CD14-positive monocyte (primary cell): Measurements from ENCODE around the gene NFU1. TPM values are rescaled to one million over a fixed set of nuclear protein-coding genes. Genes with fewer than 3 reads are reported as not detected.

Experiments
- DNase-seq, 3 donors: peaks; one replicate each; pipeline ENCODE4 v3.0.0-alpha.2; 2011 to 2022
- H2AFZ ChIP-seq: 2 replicates; pipeline ENCODE4 v1.6.0; 2012; ENCODE audit warnings: mild to moderate bottlenecking, low read depth, low read length, inconsistent platforms; ENCODE audit not compliant: insufficient read depth, poor library complexity, severe bottlenecking
- H3K27ac ChIP-seq, 2 donors: 1 replicate in 1 of 2; 2 replicates in 1 of 2; pipeline ENCODE4 v1.5.1; 2012 to 2013; ENCODE audit warnings: low read length in 2 of 2, control low read depth in 1 of 2, inconsistent platforms in 1 of 2, low read depth in 1 of 2, mild to moderate bottlenecking in 1 of 2
- H3K27me3 ChIP-seq, 2 donors: one replicate each; pipeline versions ENCODE4 v1.6.0 to v1.6.1; 2011 to 2013; ENCODE audit warnings: low read length in 2 of 2; ENCODE audit not compliant: control insufficient read depth in 2 of 2, insufficient read depth in 2 of 2
- H3K36me3 ChIP-seq, 2 donors: replicated peaks in 1 of 2; 1 replicate in 1 of 2; 2 replicates in 1 of 2; pipeline versions ENCODE4 v1.5.1 to v1.6.1; 2012 to 2013; ENCODE audit warnings: low read length in 2 of 2, control low read depth in 1 of 2, inconsistent platforms in 1 of 2, mild to moderate bottlenecking in 1 of 2; ENCODE audit not compliant: insufficient read depth in 2 of 2, control insufficient read depth in 1 of 2
- H3K4me1 ChIP-seq, 2 donors: 1 replicate in 1 of 2; 2 replicates in 1 of 2; pipeline versions ENCODE4 v1.5.1 to v1.6.1; 2012 to 2013; ENCODE audit warnings: low read length in 2 of 2, control low read depth in 1 of 2, inconsistent platforms in 1 of 2, mild to moderate bottlenecking in 1 of 2, moderate library complexity in 1 of 2; ENCODE audit not compliant: insufficient read depth in 2 of 2, control insufficient read depth in 1 of 2
- H3K4me2 ChIP-seq: replicated peaks from 2 replicates; pipeline ENCODE3; 2012; ENCODE audit warnings: low read length, moderate library complexity, mild to moderate bottlenecking; ENCODE audit not compliant: poor library complexity, severe bottlenecking; ENCODE audit errors: extremely low read depth
- H3K4me3 ChIP-seq, 3 experiments: fragments of 200-600 bp in 1 of 3; sonication (generic) in 1 of 3; replicated peaks in 1 of 3; 1 replicate in 2 of 3; 2 replicates in 1 of 3; pipeline ENCODE4 v1.5.1; 2011 to 2013; ENCODE audit warnings: low read length in 3 of 3, mild to moderate bottlenecking in 3 of 3, control low read depth in 2 of 3, low read depth in 2 of 3, inconsistent platforms in 1 of 3, moderate library complexity in 1 of 3
- H3K79me2 ChIP-seq: 2 replicates; pipeline ENCODE4 v1.6.0; 2012; ENCODE audit warnings: mild to moderate bottlenecking, control low read depth, inconsistent platforms, low read length, moderate library complexity; ENCODE audit not compliant: insufficient read depth
- H3K9ac ChIP-seq: 2 replicates; pipeline ENCODE4 v1.6.0; 2017; ENCODE audit warnings: low read length, mild to moderate bottlenecking; ENCODE audit not compliant: insufficient read depth, poor library complexity, severe bottlenecking
- H3K9me3 ChIP-seq, 2 donors: replicated peaks in 1 of 2; 1 replicate in 1 of 2; 2 replicates in 1 of 2; pipeline versions ENCODE4 v1.5.1 to v1.6.1; 2012 to 2013; ENCODE audit warnings: low read length in 2 of 2, control low read depth in 1 of 2; ENCODE audit not compliant: control insufficient read depth in 1 of 2, insufficient read depth in 1 of 2
- H4K20me1 ChIP-seq: 2 replicates; pipeline ENCODE4 v1.6.0; 2012; ENCODE audit warnings: mild to moderate bottlenecking, low read length, control low read depth, moderate library complexity; ENCODE audit not compliant: insufficient read depth
- H3K27ac Mint-ChIP-seq, 7 donors: one replicate each; pipeline ENCODE4 v1.8.0; 2020; ENCODE audit warnings: mild to moderate bottlenecking in 7 of 7, mixed read lengths in 7 of 7, moderate library complexity in 6 of 7, inconsistent platforms in 2 of 7
- H3K27me3 Mint-ChIP-seq, 3 donors: one replicate each; pipeline ENCODE4 v1.8.0; 2021 to 2022; ENCODE audit warnings: low read depth in 3 of 3, mild to moderate bottlenecking in 3 of 3, mixed read lengths in 3 of 3, moderate library complexity in 3 of 3, inconsistent platforms in 1 of 3
- H3K36me3 Mint-ChIP-seq, 2 donors: one replicate each; pipeline ENCODE4 v1.8.0; 2020; ENCODE audit warnings: mixed read lengths in 2 of 2, inconsistent platforms in 1 of 2, mild to moderate bottlenecking in 1 of 2
- H3K4me1 Mint-ChIP-seq: one replicate; pipeline ENCODE4 v1.8.0; 2020; ENCODE audit warnings: mild to moderate bottlenecking, mixed read lengths
- H3K4me3 Mint-ChIP-seq, 2 donors: one replicate each; pipeline ENCODE4 v1.8.0; 2020; ENCODE audit warnings: mild to moderate bottlenecking in 2 of 2, mixed read lengths in 2 of 2, moderate library complexity in 1 of 2
- H3K9me3 Mint-ChIP-seq, 7 donors: one replicate each; pipeline ENCODE4 v1.8.0; 2020 to 2022; ENCODE audit warnings: mixed read lengths in 7 of 7, mild to moderate bottlenecking in 6 of 7, moderate library complexity in 6 of 7, inconsistent platforms in 2 of 7
- WGBS: methylation state at CpG from one replicate; pipeline ENCODE4 v1.1.5; 2013; ENCODE audit warnings: missing lambda C conversion rate; ENCODE audit not compliant: insufficient coverage; 5-methylcytosine and 5-hydroxymethylcytosine counted together
- intact Hi-C, 2 donors: fragments of 100-400 bp; cut with micrococcal nuclease; formaldehyde crosslinking; loops; one replicate each; pipeline versions ENCODE4 v1.15.0 to v1.15.1; 2023
- polyA plus RNA-seq, 3 donors: library from polyadenylated mRNA; depleted of rRNA in 1 of 3; unstranded in 2 of 3; stranded (reverse) in 1 of 3; fragments of 300-500 nt in 2 of 3; fragments of >200 nt in 1 of 3; fragmentation: Illumina TruSeq in 2 of 3; gene quantifications; 1 replicate in 2 of 3; 2 replicates in 1 of 3; pipeline ENCODE4 v1.2.3, GENCODE V29; 2012 to 2021
- TF ChIP-seq, protein P1 (sequence below): fragments of 200-600 bp; IDR thresholded peaks from one replicate; pipeline ENCODE4 v1.8.0; 2022; ENCODE audit warnings: antibody characterized with exemption, mild to moderate bottlenecking

The NFU1 gene
- polyA plus RNA-seq, 3 donors, result 10.5 to 56.1 (median 43.0) TPM

DNA sequence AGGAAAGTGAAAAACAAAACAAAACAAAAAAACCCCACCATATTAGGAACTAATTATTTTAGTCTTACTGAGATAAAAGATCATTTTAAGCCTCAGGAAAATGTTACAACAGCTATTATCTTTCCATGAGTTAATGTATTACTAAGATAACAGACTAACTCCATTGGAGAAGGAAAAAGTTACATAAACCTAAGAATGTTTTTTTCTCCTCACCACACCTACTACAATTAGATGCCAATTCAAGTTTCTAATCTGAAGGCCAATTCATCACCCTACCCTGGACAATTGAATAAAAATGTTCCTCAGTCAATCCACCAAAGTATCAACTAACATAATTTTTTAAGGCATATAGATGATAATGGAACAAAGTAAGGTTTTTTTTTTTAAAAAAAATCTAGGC, 40.0 kb downstream of the NFU1 start:
- peaks cover 2% of the 10 kb centered on the region for H3K4me1 Mint-ChIP-seq
- peaks cover 55 to 69% of the 10 kb centered on the region in 2 donors for H3K36me3 Mint-ChIP-seq
- no peak overlapping the region for H3K27ac ChIP-seq
- H3K9me3 Mint-ChIP-seq, result no peaks in the 10 kb centered on the region
- H3K4me2 ChIP-seq, result no peak overlapping the region
- H3K27me3 Mint-ChIP-seq, result peaks cover 0 to 1% (median 0%) of the 10 kb centered on the region in 3 donors
- no peaks in the 10 kb centered on the region for H3K4me1 ChIP-seq
- no peak for DNase-seq
- no peak overlapping the region for H3K4me3 ChIP-seq
- no peak overlapping the region for H3K4me3 Mint-ChIP-seq
- H3K9me3 ChIP-seq, result no peaks in the 10 kb centered on the region
- H2AFZ ChIP-seq, result no peak overlapping the region
- no peaks in the 10 kb centered on the region for H3K79me2 ChIP-seq
- TF ChIP-seq, protein P1, sequence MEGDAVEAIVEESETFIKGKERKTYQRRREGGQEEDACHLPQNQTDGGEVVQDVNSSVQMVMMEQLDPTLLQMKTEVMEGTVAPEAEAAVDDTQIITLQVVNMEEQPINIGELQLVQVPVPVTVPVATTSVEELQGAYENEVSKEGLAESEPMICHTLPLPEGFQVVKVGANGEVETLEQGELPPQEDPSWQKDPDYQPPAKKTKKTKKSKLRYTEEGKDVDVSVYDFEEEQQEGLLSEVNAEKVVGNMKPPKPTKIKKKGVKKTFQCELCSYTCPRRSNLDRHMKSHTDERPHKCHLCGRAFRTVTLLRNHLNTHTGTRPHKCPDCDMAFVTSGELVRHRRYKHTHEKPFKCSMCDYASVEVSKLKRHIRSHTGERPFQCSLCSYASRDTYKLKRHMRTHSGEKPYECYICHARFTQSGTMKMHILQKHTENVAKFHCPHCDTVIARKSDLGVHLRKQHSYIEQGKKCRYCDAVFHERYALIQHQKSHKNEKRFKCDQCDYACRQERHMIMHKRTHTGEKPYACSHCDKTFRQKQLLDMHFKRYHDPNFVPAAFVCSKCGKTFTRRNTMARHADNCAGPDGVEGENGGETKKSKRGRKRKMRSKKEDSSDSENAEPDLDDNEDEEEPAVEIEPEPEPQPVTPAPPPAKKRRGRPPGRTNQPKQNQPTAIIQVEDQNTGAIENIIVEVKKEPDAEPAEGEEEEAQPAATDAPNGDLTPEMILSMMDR, result no peak
- H3K9ac ChIP-seq, result no peak overlapping the region
- intact Hi-C loops, result no loop called here
- H3K36me3 ChIP-seq, result peaks cover 16 to 58% of the 10 kb centered on the region in 2 donors
- no peaks in the 10 kb centered on the region for H4K20me1 ChIP-seq
- H3K27me3 ChIP-seq, result no peaks in the 10 kb centered on the region
- H3K27ac Mint-ChIP-seq, result no peak overlapping the region

DNA sequence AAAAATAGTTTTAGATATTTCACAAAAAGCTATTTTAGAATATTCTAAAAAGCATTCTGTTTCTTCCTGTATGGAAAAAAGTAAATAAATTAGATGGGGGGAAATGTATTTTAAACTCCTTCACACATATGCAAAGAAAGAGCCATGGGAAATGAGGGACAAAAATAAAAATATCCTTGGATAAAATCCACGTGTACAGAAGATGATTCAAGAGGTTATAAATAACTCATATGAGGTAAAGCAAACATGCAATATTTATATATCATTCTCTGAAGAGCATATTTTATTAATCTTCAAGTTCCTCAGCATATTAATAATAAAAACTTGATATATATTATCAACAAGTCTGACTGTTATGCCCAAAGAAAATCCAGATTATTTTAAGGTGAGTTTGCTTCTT, 41.4 kb downstream of the NFU1 start:
- Mint-ChIP-seq H3K27ac (no peak overlapping the region), H3K36me3 (peaks cover 50 to 64% of the 10 kb centered on the region in 2 donors), H3K27me3 (peaks cover 0 to 1% (median 0%) of the 10 kb centered on the region in 3 donors), H3K4me3 (no peak overlapping the region), H3K4me1 (peaks cover 5% of the 10 kb centered on the region), H3K9me3 (no peaks in the 10 kb centered on the region)
- Histone ChIP-seq H4K20me1 (no peaks in the 10 kb centered on the region), H3K79me2 (no peaks in the 10 kb centered on the region), H2AFZ (no peak overlapping the region), H3K4me1 (peaks cover 3% of the 10 kb centered on the region in 2 donors), H3K27me3 (no peaks in the 10 kb centered on the region), H3K9ac (no peak overlapping the region), H3K9me3 (no peaks in the 10 kb centered on the region), H3K4me3 (no peak overlapping the region), H3K4me2 (no peak overlapping the region), H3K27ac (no peak overlapping the region), H3K36me3 (peaks cover 15 to 49% of the 10 kb centered on the region in 2 donors)
- no CpG with 5 or more reads among the region's 1 CpG for WGBS
- intact Hi-C loops, result no loop called here
- TF ChIP-seq, protein P1, result no peak
- no peak for DNase-seq
